NCI-H526 treated with DMSO at 0.1 percent for 48 hours (cell line): Measurements from ENCODE around the gene KHDRBS1.
"Not testable (repeated sequence)": the region's sequence is repeated elsewhere in the genome, so short reads cannot be mapped to it uniquely, and the experiment has no call there.

ENCODE experiments used
- DNase-seq: peaks from one replicate; lab custom pipeline; 2025; lab: John Stamatoyannopoulos, UW

Gene KHDRBS1

GRCh38 chr1:32063261-32063681, 49.6 kb downstream of the KHDRBS1 start:
- peak; percentile 16 for DNase-seq

GRCh38 chr1:32065613-32066488, 52.2 kb downstream of the KHDRBS1 start:
- DNase-seq = not testable (repeated sequence)

GRCh38 chr1:32066489-32066873, 52.8 kb downstream of the KHDRBS1 start:
- no peak for DNase-seq

GRCh38 chr1:32068957-32069588, 55.4 kb downstream of the KHDRBS1 start:
- DNase-seq = no peak

- DNase-seq = peak; percentile 60
Observed at GRCh38 chr1:32071758-32072621, 58.3 kb downstream of the KHDRBS1 start.

GRCh38 chr1:32072622-32073298, 59.1 kb downstream of the KHDRBS1 start, which contains the start of gene TMEM39B:
Gene TMEM39B, plus strand, starts transcription at chr1:32072939. Its CDS starts 109 bp downstream, at chr1:32073048.
- peak; percentile 92 for DNase-seq

- DNase-seq = no peak
Observed at GRCh38 chr1:32073299-32074229, 59.9 kb downstream of the KHDRBS1 start.

GRCh38 chr1:32074841-32075240, 61.2 kb downstream of the KHDRBS1 start:
- no peak for DNase-seq

- no peak for DNase-seq
Observed at GRCh38 chr1:32077451-32077850, 63.8 kb downstream of the KHDRBS1 start.

GRCh38 chr1:32082022-32082421, 68.4 kb downstream of the KHDRBS1 start:
- no peak for DNase-seq

GRCh38 chr1:32086381-32086780, 72.7 kb downstream of the KHDRBS1 start:
- not testable (repeated sequence) for DNase-seq

- DNase-seq = no peak
Observed at GRCh38 chr1:32091176-32091575, 77.5 kb downstream of the KHDRBS1 start.

- no peak for DNase-seq
Observed at GRCh38 chr1:32091591-32091990, 77.9 kb downstream of the KHDRBS1 start.
